Osteoblast (primary cell): ENCODE measurements around the gene RECQL5. TPM values are rescaled to one million over a fixed set of nuclear protein-coding genes. Genes with fewer than 3 reads are reported as not detected.

Source experiments
- DNase-seq: peaks from one replicate; pipeline ENCODE4 v3.0.0; 2011; ENCODE audit warnings: low spot score, mixed read lengths; ENCODE audit not compliant: insufficient read length; ENCODE audit errors: missing footprints
- H2AFZ ChIP-seq: 2 replicates; pipeline ENCODE4 v1.6.0; 2011; ENCODE audit warnings: mild to moderate bottlenecking, low read length
- H3K27ac ChIP-seq: 2 replicates; pipeline ENCODE4 v1.5.1; 2011; ENCODE audit warnings: mild to moderate bottlenecking, low read depth, low read length, moderate library complexity
- H3K27me3 ChIP-seq: 2 replicates; pipeline ENCODE4 v1.6.0; 2012; ENCODE audit warnings: mild to moderate bottlenecking, control low read depth, inconsistent platforms, low read length, moderate library complexity; ENCODE audit not compliant: insufficient read depth
- H3K36me3 ChIP-seq: 2 replicates; pipeline ENCODE4 v1.5.1; 2011; ENCODE audit warnings: mild to moderate bottlenecking, low read length, control low read depth, moderate library complexity; ENCODE audit not compliant: insufficient read depth
- H3K4me1 ChIP-seq: 2 replicates; pipeline ENCODE4 v1.5.1; 2011; ENCODE audit warnings: mild to moderate bottlenecking, low read length, control low read depth, moderate library complexity; ENCODE audit not compliant: insufficient read depth
- H3K4me2 ChIP-seq: 2 replicates; pipeline ENCODE4 v1.6.0; 2011; ENCODE audit warnings: mild to moderate bottlenecking, low read length; ENCODE audit not compliant: insufficient read depth
- H3K4me3 ChIP-seq: fragments of 200-600 bp; sonication (generic); 3 replicates; pipeline ENCODE4 v1.5.1; 2012; ENCODE audit warnings: mild to moderate bottlenecking, low read length, inconsistent platforms; ENCODE audit not compliant: insufficient read depth
- H3K79me2 ChIP-seq: 2 replicates; pipeline ENCODE4 v1.6.0; 2012; ENCODE audit warnings: mild to moderate bottlenecking, low read length, control low read depth, inconsistent platforms; ENCODE audit not compliant: insufficient read depth
- H3K9me3 ChIP-seq: 2 replicates; pipeline ENCODE4 v1.5.1; 2011; ENCODE audit warnings: low read depth, low read length, control low read depth
- H4K20me1 ChIP-seq: 2 replicates; pipeline ENCODE4 v1.6.0; 2012; ENCODE audit warnings: mild to moderate bottlenecking, low read length, control low read depth; ENCODE audit not compliant: insufficient read depth
- CTCF ChIP-seq: IDR thresholded peaks from 2 replicates; pipeline ENCODE4 v1.5.1; 2011; ENCODE audit warnings: mild to moderate bottlenecking, low read depth, low read length, moderate library complexity; ENCODE audit errors: extremely low read depth
- total RNA-seq: library from RNA; depleted of rRNA; stranded (reverse); fragments of >200 nt; gene quantifications from 2 replicates; pipeline ENCODE4 v1.2.3, GENCODE V29; 2012

RECQL5 gene
- total RNA-seq, 1 donor = 17.7 TPM

GRCh38 chr17:75673487-75673886 lies 6.5 kb upstream of the RECQL5 start:
- no peak overlapping the region for H3K4me2 ChIP-seq
- H3K79me2 ChIP-seq = peaks cover 74% of the 10 kb centered on the region
- H3K27ac ChIP-seq = no peak overlapping the region
- peaks cover 15% of the 10 kb centered on the region for H4K20me1 ChIP-seq
- no peaks in the 10 kb centered on the region for H3K9me3 ChIP-seq
- H2AFZ ChIP-seq = no peak overlapping the region
- no peaks in the 10 kb centered on the region for H3K27me3 ChIP-seq
- H3K4me3 ChIP-seq = no peak overlapping the region
- H3K4me1 ChIP-seq = peaks cover 12% of the 10 kb centered on the region
- DNase-seq = no peak
- peaks cover 68% of the 10 kb centered on the region for H3K36me3 ChIP-seq
- TF ChIP-seq CTCF = no peak

GRCh38 chr17:75672011-75672410 lies 5.1 kb upstream of the RECQL5 start:
- no peak overlapping the region for H3K4me2 ChIP-seq
- DNase-seq = no peak
- no peak for TF ChIP-seq CTCF
- peaks cover 63% of the 10 kb centered on the region for H3K36me3 ChIP-seq
- H4K20me1 ChIP-seq = peaks cover 17% of the 10 kb centered on the region
- H3K9me3 ChIP-seq = no peaks in the 10 kb centered on the region
- peaks cover 13% of the 10 kb centered on the region for H3K4me1 ChIP-seq
- H3K4me3 ChIP-seq = no peak overlapping the region
- no peak overlapping the region for H2AFZ ChIP-seq
- no peak overlapping the region for H3K27ac ChIP-seq
- peaks cover 79% of the 10 kb centered on the region for H3K79me2 ChIP-seq
- no peaks in the 10 kb centered on the region for H3K27me3 ChIP-seq

- Histone ChIP-seq H3K27ac (no peak overlapping the region), H3K79me2 (peaks cover 81% of the 10 kb centered on the region), H3K9me3 (no peaks in the 10 kb centered on the region), H3K4me1 (peaks cover 22% of the 10 kb centered on the region), H3K27me3 (no peaks in the 10 kb centered on the region), H2AFZ (no peak overlapping the region), H3K4me2 (no peak overlapping the region), H3K4me3 (no peak overlapping the region), H3K36me3 (peaks cover 57% of the 10 kb centered on the region), H4K20me1 (peaks cover 17% of the 10 kb centered on the region)
- DNase-seq = no peak
- no peak for TF ChIP-seq CTCF
Observed at GRCh38 chr17:75670868-75671267, 3.9 kb upstream of the RECQL5 start.

GRCh38 chr17:75668489-75668888 lies 1.5 kb upstream of the RECQL5 start:
- Histone ChIP-seq H3K4me2 (peak overlapping the region; percentile 94), H3K4me1 (peaks cover 20% of the 10 kb centered on the region), H3K9me3 (no peaks in the 10 kb centered on the region), H3K4me3 (peak overlapping the region; percentile 96), H3K27ac (peak overlapping the region; percentile 94), H3K27me3 (no peaks in the 10 kb centered on the region), H4K20me1 (peaks cover 14% of the 10 kb centered on the region), H3K79me2 (peaks cover 77% of the 10 kb centered on the region), H3K36me3 (peaks cover 44% of the 10 kb centered on the region), H2AFZ (no peak overlapping the region)
- no peak for DNase-seq
- no peak for TF ChIP-seq CTCF
